Measurements from ENCODE around the gene XYLT2. TPM values are rescaled to one million over a fixed set of nuclear protein-coding genes. Genes with fewer than 3 reads are reported as not detected.
"Not testable (repeated sequence)": the region's sequence is repeated elsewhere in the genome, so short reads cannot be mapped to it uniquely, and the experiment has no call there.

The XYLT2 gene
- total RNA-seq, 1 donor from 2014 or later, result 19.5 TPM

DNA sequence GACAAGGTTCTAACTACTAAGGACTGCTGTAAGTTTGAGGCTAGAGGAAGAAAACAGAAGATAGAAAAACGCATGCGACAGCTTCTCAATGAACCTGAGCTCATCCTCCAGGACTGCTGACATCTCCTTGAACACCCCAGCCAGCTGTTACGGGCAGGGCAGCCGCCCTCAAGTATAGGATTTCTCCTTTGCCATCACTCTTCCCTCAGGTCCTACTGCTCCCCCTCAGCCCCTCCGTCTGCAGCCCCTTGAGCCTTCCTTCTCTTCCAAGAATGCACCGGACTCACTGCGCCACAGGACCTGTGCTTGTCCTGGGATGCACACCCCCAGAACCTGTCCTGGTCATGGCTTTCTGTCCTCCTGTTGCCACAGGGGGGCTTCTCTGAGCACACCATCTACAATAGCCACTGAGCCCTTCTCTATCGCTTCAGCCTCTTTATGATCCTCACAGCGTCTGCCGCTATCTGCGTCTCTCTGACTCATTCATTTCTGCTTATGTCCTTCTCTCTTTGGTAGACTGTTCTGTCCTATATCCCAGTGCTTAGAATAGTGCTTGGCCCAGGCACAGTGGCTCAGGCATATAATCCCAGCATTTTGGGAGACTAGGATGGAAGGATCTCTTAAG, 15.7 kb upstream of the XYLT2 start:
- TF ChIP-seq, protein P1, sequence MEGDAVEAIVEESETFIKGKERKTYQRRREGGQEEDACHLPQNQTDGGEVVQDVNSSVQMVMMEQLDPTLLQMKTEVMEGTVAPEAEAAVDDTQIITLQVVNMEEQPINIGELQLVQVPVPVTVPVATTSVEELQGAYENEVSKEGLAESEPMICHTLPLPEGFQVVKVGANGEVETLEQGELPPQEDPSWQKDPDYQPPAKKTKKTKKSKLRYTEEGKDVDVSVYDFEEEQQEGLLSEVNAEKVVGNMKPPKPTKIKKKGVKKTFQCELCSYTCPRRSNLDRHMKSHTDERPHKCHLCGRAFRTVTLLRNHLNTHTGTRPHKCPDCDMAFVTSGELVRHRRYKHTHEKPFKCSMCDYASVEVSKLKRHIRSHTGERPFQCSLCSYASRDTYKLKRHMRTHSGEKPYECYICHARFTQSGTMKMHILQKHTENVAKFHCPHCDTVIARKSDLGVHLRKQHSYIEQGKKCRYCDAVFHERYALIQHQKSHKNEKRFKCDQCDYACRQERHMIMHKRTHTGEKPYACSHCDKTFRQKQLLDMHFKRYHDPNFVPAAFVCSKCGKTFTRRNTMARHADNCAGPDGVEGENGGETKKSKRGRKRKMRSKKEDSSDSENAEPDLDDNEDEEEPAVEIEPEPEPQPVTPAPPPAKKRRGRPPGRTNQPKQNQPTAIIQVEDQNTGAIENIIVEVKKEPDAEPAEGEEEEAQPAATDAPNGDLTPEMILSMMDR (IDR thresholded peaks at IDR 0.05; ENCODE audit: insufficient read depth, low read length, severe bottlenecking), result no peak
- no peak for DNase-seq (ENCODE audit: low read depth)
- no peaks in the 10 kb centered on the region for H3K27me3 ChIP-seq (ENCODE audit: control insufficient read depth, insufficient read depth, low read length)
- FAIRE-seq, result no peak
- H3K4me3 ChIP-seq (ENCODE audit: low read depth, low read length), result no peak overlapping the region
- H3K36me3 ChIP-seq (ENCODE audit: control insufficient read depth, insufficient read depth, low read length), result no peaks in the 10 kb centered on the region

DNA sequence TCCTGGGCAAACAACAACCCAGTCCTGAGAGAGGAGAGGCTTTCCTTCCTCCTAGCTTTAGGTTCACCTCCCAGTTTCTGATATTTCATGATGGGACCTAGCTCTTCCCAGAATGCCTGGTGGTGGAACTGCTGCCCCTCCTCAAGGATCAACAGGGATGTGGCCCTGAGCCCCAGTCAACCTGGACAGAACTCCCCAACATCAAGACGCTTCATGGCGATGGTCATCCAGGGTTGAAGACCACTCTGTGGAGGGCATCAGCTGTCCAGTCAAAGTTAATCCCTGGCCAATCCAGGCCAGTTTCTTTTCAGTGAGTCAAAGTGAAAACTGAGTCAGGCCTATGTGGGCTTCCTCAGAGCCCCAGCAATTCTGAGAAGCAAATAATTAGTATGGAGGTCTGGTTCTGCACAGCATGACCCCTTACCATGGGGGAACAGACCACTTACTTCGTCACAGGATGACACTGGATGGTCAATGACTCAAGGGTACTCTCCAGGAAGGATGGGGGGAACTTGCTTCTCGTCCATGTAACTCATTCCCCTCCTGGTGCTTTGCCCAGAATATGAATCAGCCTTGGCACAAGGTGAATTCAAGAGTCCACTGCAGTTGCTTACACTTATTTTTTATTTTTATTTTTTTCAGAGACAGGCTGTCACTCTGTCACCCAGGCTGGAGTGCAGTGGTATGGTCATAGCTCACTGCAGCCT, 14.7 kb upstream of the XYLT2 start:
- H3K4me3 ChIP-seq (ENCODE audit: low read depth, low read length), result no peak overlapping the region
- TF ChIP-seq, protein P1 (IDR thresholded peaks at IDR 0.05; ENCODE audit: insufficient read depth, low read length, severe bottlenecking), result no peak
- FAIRE-seq (no peak), DNase-seq (ENCODE audit: low read depth) (peak; percentile 91)
- H3K36me3 ChIP-seq (ENCODE audit: control insufficient read depth, insufficient read depth, low read length), result no peaks in the 10 kb centered on the region
- no peaks in the 10 kb centered on the region for H3K27me3 ChIP-seq (ENCODE audit: control insufficient read depth, insufficient read depth, low read length)

DNA sequence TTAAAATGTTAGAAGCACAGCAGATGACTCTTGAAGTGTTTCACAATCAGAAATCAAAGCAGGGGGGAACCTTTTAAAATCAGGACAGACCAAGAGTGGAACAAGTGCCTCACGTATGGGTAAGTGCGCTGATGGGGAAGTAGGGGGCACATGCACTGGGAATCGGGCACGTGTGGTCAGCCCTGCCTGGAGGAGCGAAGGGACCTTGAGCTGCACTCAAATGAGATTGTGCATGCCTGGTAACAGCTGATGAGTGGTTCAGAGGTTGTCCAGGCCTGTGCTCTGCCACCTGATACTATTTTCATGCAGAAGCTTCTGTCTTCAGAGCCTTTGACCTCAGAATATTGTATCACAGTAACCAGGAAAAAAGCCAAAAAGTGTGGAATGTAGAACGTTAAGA, 13.7 kb upstream of the XYLT2 start:
- FAIRE-seq (no peak), DNase-seq (ENCODE audit: low read depth) (no peak)
- H3K36me3 ChIP-seq (ENCODE audit: control insufficient read depth, insufficient read depth, low read length), result no peaks in the 10 kb centered on the region
- H3K4me3 ChIP-seq (ENCODE audit: low read depth, low read length), result no peak overlapping the region
- H3K27me3 ChIP-seq (ENCODE audit: control insufficient read depth, insufficient read depth, low read length), result no peaks in the 10 kb centered on the region
- TF ChIP-seq, protein P1 (IDR thresholded peaks at IDR 0.05; ENCODE audit: insufficient read depth, low read length, severe bottlenecking), result no peak

DNA sequence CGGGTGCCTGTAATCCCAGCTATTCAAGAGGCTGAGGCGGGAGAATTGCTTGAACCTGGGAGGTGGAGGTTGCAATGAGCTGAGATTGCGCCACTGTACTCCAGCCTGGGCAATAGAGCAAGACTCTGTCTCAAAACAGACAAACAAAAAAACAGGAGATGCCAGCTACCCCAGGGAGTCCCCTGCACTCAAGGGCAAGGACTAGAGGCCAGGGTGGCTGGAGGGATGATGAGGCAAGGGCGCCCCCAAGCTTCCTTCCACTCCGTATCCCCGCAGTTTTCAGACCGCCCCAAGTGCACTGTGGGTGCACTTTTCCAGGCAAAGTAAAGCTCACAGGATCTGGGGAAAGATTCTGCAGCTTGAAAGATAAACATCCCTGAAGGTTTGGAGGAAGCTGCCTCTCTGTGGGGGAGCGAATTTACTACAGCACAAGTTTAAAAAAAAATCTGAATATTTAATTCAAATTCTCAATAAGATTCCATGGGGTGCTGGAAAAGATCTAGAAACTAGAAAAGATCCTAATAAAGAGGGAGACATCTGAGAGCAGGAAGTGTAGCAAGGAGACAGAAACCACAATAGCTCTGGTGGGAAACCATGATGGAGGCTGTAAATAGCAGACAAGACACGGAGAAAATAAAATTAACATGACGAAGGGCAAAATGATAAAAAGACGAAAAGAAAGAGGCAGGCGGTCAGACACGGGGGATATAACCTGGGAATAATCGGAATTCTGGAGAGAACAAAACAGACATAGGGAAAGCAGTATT, 12.5 kb upstream of the XYLT2 start:
- not testable (repeated sequence) for DNase-seq (ENCODE audit: low read depth); H3K4me3 ChIP-seq (ENCODE audit: low read depth, low read length); H3K27me3 ChIP-seq (ENCODE audit: control insufficient read depth, insufficient read depth, low read length); H3K36me3 ChIP-seq (ENCODE audit: control insufficient read depth, insufficient read depth, low read length); FAIRE-seq

DNA sequence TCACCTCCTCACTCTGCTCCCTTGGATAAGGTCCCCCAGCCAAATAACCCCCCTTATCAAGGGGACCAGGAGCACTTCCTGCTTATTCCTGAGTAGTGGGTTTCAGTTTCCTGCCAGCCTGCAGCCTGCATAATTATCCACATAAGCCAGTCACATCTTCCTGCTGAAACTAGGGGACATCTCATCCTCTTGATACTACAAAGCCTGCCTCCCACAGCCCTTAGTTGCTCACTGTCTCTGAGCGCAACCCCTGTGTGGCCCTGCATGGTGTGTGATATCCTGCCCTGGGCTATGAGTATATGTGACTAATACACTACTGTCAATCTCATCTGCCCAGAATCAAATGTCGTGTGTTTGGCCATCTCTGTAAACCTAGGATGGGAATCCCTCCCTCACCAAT, 8.0 kb upstream of the XYLT2 start:
- FAIRE-seq, result no peak
- peak; percentile 34 for DNase-seq (ENCODE audit: low read depth)
- no peak overlapping the region for H3K4me3 ChIP-seq (ENCODE audit: low read depth, low read length)
- TF ChIP-seq, protein P1 (IDR thresholded peaks at IDR 0.05; ENCODE audit: insufficient read depth, low read length, severe bottlenecking), result no peak
- no peaks in the 10 kb centered on the region for H3K36me3 ChIP-seq (ENCODE audit: control insufficient read depth, insufficient read depth, low read length)
- no peaks in the 10 kb centered on the region for H3K27me3 ChIP-seq (ENCODE audit: control insufficient read depth, insufficient read depth, low read length)

DNA sequence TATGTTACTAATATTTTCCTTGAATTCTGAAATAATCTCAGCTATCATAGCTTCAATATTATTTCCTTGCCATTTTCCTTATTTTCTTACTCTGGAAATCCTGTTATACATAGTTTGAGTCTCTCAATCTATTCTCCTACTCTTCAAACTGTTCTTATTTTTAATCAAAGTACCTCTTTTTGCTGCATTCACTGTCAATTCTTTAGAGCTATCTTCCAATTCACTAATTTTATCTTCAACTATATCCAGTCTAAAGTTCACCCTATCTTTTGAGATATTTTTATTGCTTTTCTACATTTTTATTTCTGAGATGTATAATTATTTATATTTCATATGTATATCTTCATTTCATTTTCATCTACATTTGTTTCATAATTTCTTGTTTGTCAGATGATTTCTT, 7.3 kb upstream of the XYLT2 start:
- no peaks in the 10 kb centered on the region for H3K36me3 ChIP-seq (ENCODE audit: control insufficient read depth, insufficient read depth, low read length)
- H3K4me3 ChIP-seq (ENCODE audit: low read depth, low read length), result no peak overlapping the region
- H3K27me3 ChIP-seq (ENCODE audit: control insufficient read depth, insufficient read depth, low read length), result no peaks in the 10 kb centered on the region
- TF ChIP-seq, protein P1 (IDR thresholded peaks at IDR 0.05; ENCODE audit: insufficient read depth, low read length, severe bottlenecking), result no peak
- FAIRE-seq, result no peak
- no peak for DNase-seq (ENCODE audit: low read depth)
